SK-N-MC (cell line): ENCODE results near the gene EMX2.

Experiments
- DNase-seq: peaks from one replicate; pipeline ENCODE4 v3.0.0-alpha.2; 2011; ENCODE audit warnings: low read depth, low spot score
- H3K27ac ChIP-seq: fragments of 200-600 bp; sonication (generic); 2 replicates; pipeline ENCODE4 v1.5.1; 2016; ENCODE audit warnings: mixed run types
- H3K36me3 ChIP-seq: fragments of 200-600 bp; sonication (generic); 2 replicates; pipeline ENCODE4 v1.6.1; 2017; ENCODE audit warnings: antibody characterized with exemption, low read length, mixed read lengths; ENCODE audit not compliant: insufficient read depth
- H3K4me3 ChIP-seq: fragments of 200-600 bp; sonication (generic); 2 replicates; pipeline ENCODE4 v1.5.1; 2016
- H3K9ac ChIP-seq: fragments of 200-600 bp; sonication (generic); 2 replicates; pipeline ENCODE4 v1.8.0; 2017; ENCODE audit warnings: mixed run types, mixed read lengths; ENCODE audit not compliant: insufficient read length
- H3K9me3 ChIP-seq: fragments of 200-600 bp; sonication (generic); 2 replicates; pipeline ENCODE4 v1.6.1; 2017; ENCODE audit warnings: low read depth, mild to moderate bottlenecking, antibody characterized with exemption, low read length, moderate library complexity, mixed read lengths
- EZH2 ChIP-seq: fragments of 200-600 bp; sonication (generic); IDR thresholded peaks from one replicate; pipeline ENCODE4 v1.6.1; 2017; ENCODE audit warnings: antibody characterized with exemption
- FOXP2 ChIP-seq: optimal IDR thresholded peaks from 2 replicates; pipeline ENCODE3; 2011; ENCODE audit warnings: mild to moderate bottlenecking, moderate library complexity; ENCODE audit not compliant: insufficient read depth; ENCODE audit errors: extremely low read length, control extremely low read depth
- POLR2AphosphoS5 ChIP-seq: IDR thresholded peaks from 2 replicates; pipeline ENCODE4 v1.6.1; 2012; ENCODE audit warnings: mild to moderate bottlenecking, low read depth, low read length, borderline replicate concordance

Gene EMX2

DNA sequence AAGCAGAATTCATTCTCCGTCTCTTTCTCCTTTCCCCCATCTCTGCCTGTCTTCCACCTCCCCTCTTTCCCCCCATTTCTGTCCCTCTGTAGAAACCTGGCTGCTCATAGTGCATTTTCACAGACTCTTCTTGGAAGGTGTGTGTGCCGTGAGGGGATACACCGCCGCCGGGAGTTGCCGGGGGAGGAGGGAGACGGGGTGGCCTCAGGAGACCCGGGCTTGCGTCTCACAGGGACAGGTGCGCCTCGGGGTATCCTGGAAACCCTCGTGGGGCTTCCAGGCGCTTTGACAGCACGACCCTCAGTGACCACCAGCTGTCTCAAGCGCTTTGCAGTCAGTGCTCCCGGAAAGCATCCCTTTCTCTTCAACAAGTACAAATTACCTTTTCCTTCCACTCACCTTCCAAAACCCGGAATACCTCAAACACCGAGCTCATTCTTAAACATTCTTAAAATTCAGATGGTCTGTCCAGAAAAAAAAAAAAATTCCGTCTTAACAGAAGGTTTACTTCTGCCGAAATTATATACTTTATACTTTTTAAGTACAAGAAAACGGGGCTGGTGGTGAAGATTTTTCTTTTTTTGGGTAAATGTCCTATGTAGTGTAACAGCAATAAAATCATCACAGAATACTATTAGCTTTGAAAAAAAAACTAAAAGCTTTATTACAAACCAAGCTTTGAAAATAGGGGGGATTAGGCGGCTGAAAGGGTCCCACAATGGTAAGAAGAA is 8.2 kb downstream of the EMX2 start:
- TF ChIP-seq FOXP2 = no peak
- TF ChIP-seq POLR2AphosphoS5 = no peak
- TF ChIP-seq EZH2 = no peak

DNA sequence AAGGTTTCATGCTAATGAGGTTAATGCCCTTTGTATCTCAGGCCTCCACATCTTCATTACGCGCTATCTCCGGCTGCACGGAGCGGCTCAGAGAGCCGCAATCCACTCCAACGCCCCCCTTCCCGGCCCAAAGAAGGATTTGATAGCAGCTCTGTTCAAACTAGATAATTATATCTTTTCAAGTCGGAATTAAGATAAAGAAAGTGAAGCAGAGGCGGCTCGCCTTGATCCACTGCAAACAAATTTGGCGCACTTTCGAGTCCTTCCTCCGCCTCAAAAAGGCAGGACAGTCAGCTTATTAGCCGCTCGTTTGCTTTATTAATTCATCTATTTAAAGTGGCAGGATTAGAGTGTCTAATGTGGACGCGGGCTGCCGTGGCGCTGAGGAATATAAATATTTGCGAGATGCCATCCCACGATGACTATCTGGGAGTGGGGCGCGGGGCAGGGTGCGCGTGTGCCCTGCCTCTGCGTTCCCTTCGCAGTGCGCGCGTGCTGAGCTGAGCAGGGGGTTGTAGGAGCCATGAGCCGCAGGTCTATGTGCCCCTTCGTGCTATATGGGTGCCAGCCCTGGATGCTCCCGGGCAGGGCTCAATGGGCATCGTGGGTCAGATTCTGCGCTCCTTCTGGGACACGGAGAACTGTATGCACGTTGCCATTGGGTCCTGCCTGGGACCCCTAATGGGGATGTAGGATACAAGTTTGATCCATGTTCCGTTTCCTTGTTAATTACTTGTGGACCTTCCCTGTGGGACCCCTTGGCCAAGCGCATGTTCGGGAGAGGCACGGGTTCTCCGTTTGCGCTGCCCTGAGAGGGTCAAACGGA is 9.0 kb downstream of the EMX2 start:
- H3K36me3 ChIP-seq = no peaks in the 10 kb centered on the region
- no peak for DNase-seq
- H3K4me3 ChIP-seq = no peak overlapping the region
- H3K27ac ChIP-seq = no peak overlapping the region
- TF ChIP-seq FOXP2 = no peak
- no peak for TF ChIP-seq POLR2AphosphoS5
- TF ChIP-seq EZH2 = no peak
- no peak overlapping the region for H3K9ac ChIP-seq
- no peaks in the 10 kb centered on the region for H3K9me3 ChIP-seq

More for the DNA sequence above, 8.2 kb downstream of the EMX2 start:
- no peak overlapping the region for H3K27ac ChIP-seq
- H3K36me3 ChIP-seq = no peaks in the 10 kb centered on the region
- H3K9me3 ChIP-seq = no peaks in the 10 kb centered on the region
- H3K9ac ChIP-seq = no peak overlapping the region
- DNase-seq = no peak
- H3K4me3 ChIP-seq = no peak overlapping the region

DNA sequence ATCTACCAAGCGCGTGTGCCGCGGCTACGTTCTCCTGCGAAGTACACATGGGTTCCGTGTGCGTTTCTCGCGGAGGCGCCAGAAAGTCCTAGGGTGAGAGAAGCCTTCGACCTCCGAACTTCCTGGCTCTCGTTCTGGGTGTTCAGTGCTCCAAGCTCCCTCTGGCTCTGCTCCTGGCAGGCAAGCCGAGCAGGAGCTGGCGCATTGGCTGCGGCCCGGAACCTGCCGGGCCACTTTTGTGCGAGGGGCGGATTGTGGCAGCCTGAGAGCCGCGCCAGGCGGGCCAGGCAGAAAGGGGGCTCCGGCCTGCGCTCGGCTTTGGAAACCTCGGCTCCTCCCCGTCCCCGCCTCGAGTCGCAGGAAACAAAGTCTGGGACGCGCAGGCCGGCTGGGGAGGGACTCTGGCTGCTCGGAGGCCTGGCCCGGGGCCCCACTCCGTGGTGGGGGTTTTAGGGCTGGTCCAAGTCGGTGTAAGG is 9.6 kb downstream of the EMX2 start:
- H3K9ac ChIP-seq = no peak overlapping the region
- H3K9me3 ChIP-seq = no peaks in the 10 kb centered on the region
- H3K27ac ChIP-seq = no peak overlapping the region
- no peak overlapping the region for H3K4me3 ChIP-seq
- no peak for DNase-seq
- TF ChIP-seq EZH2 = no peak
- TF ChIP-seq POLR2AphosphoS5 = no peak
- no peak for TF ChIP-seq FOXP2
- no peaks in the 10 kb centered on the region for H3K36me3 ChIP-seq

DNA sequence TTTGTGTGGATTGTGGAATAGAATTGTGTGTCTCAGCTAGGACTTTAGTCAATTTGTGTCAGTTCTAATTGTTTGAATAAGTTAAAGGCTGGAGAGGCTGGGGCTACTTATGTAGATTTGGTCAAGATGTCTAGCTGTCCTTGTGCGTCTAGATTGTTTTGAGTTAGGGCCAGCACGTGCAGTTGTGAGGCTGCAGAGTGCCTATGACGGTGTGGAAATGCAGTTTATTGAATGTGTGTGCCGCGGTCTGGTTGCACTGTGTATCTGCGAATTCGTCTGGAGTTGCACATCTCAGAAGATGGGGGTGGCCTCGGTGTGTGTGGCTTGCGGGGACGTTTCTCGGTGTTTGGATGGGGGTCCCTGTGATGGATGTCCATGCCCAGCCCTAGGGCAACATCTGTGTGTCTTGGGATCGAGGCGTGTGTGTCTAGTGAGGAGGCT is 10.2 kb downstream of the EMX2 start:
- no peak overlapping the region for H3K4me3 ChIP-seq
- H3K36me3 ChIP-seq = no peaks in the 10 kb centered on the region
- DNase-seq = no peak
- TF ChIP-seq POLR2AphosphoS5 (no peak), FOXP2 (no peak), EZH2 (no peak)
- H3K9me3 ChIP-seq = no peaks in the 10 kb centered on the region
- no peak overlapping the region for H3K27ac ChIP-seq
- H3K9ac ChIP-seq = no peak overlapping the region

DNA sequence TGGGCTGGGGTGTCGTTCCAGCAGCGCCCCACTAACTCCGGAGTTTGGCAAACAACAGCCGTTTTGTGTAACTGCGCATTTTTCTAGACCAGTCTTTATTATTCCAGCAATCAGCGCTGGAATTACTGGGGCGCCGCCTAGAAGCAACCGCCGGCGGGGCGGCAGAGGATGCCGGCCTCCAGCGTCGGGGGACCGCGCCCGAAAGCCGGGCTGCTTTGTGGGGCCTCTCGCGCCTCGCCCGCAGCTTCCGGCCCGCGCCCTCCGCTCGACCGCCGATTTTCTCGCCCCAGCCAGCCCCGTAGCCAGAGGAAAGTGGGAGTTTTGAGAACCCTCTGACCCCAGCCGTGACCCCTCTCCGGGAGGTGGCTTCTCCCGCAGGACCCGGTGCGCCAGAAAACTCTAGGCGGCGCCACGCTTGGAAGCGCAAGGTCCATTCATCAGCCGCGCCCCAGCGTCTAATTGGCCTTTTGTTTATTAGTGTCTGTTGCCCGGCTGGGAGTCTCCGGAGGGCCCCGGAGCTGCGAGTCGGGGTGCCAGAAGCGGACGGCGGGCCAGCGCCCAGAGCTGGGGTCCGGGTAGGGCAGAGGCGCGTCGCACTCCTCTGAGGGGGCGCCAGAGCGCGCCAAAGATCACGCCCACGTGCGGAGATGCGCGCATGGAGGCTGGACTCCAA is 10.7 kb downstream of the EMX2 start:
- no peak for DNase-seq
- Histone ChIP-seq H3K9ac (no peak overlapping the region), H3K9me3 (no peaks in the 10 kb centered on the region), H3K4me3 (no peak overlapping the region), H3K36me3 (no peaks in the 10 kb centered on the region), H3K27ac (no peak overlapping the region)
- TF ChIP-seq FOXP2 (no peak), POLR2AphosphoS5 (no peak), EZH2 (no peak)

DNA sequence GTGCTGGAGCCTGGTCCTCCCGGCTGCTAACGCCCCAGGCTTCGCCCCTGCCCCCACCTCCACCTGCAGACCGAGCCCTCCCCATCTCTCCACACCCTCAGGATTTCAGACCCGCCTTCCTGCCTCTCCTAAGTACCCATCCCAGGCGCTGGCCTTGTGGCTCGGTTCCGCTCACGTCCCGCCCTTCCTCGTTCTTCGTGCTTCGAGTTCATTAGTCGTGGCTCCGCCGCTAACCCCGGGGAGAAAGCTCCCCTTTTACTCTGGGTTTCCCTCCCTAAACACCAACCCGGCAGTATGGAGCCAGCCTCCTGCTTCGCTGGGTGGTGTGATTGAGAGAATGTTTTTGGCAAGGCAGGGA is 11.2 kb downstream of the EMX2 start:
- H3K27ac ChIP-seq = no peak overlapping the region
- no peak overlapping the region for H3K9ac ChIP-seq
- DNase-seq = no peak
- no peak overlapping the region for H3K4me3 ChIP-seq
- no peaks in the 10 kb centered on the region for H3K36me3 ChIP-seq
- TF ChIP-seq FOXP2 (no peak), EZH2 (no peak), POLR2AphosphoS5 (no peak)
- no peaks in the 10 kb centered on the region for H3K9me3 ChIP-seq

DNA sequence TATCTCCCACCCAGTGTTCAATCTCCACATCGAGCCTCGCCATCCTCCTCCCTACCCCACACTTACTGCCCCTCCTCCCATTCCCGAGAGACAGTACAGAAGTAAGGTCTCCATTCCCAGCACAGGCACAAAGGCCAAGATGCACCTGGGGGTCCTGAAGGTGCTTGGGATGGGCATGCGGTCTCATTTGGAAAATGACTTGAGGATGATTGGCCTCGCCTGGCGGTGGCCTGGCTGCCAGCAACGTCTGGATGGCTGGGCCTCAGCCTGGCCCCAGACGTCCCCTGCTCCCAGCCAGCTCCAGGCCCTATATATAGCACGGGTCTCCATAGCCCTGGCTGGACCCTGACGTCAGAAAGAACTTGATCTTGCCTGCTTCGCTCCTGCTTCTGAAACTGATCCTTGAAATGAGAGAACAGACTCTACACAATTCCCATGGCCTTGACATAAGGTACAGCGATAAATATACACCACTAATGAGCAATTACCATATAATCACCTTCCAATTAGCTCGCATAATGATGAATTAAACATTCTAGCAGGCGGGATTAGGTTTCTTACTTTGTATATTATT is 11.8 kb downstream of the EMX2 start:
- no peak overlapping the region for H3K9ac ChIP-seq
- no peak for TF ChIP-seq FOXP2
- TF ChIP-seq POLR2AphosphoS5 = no peak
- no peak for TF ChIP-seq EZH2
- no peaks in the 10 kb centered on the region for H3K36me3 ChIP-seq

DNA sequence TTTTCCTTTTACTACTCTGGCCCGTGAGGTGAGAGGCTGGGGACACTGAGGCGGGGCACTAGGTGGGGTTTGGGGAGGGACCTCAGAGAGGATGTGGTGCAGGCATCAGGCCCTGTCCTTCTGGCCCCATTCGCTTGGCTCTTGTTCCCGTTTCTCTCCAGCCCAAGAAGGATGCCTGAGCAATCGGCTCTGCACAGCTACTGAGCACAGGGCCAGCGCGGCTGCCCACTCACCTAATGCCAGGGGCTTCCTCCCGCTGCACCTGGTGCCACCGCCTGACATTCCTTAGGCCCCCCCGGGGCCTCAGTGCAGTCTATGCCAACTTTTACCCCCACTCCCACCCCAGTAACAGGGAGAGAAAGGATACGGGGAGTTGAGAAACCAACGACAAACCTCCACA is 12.5 kb downstream of the EMX2 start:
- Histone ChIP-seq H3K4me3 (no peak overlapping the region), H3K9me3 (no peaks in the 10 kb centered on the region), H3K36me3 (no peaks in the 10 kb centered on the region), H3K27ac (no peak overlapping the region), H3K9ac (no peak overlapping the region)
- no peak for DNase-seq
- TF ChIP-seq EZH2 (no peak), FOXP2 (no peak), POLR2AphosphoS5 (no peak)

More for the DNA sequence above, 11.8 kb downstream of the EMX2 start:
- Histone ChIP-seq H3K9me3 (no peaks in the 10 kb centered on the region), H3K27ac (no peak overlapping the region), H3K4me3 (no peak overlapping the region)
- no peak for DNase-seq
